IPS-11a (cell line): ENCODE results near the gene MAGIX.
"Not testable (repeated sequence)": the region's sequence is repeated elsewhere in the genome, so short reads cannot be mapped to it uniquely, and the experiment has no call there.

ENCODE experiments used
- H3K4me3 ChIP-seq: one replicate; pipeline ENCODE4 v1.5.1; 2013; ENCODE audit warnings: low read depth, low read length, control low read depth

MAGIX gene

GRCh38 chrX:49162620-49163019, at the start of gene MAGIX:
Gene MAGIX, plus strand, starts transcription at chrX:49162758. Its CDS starts 132 bp downstream, at chrX:49162890.
- peak within 1 kb of the TSS; percentile 37 for H3K4me3 ChIP-seq

GRCh38 chrX:49116076-49116475, 46.5 kb upstream of the MAGIX start:
- no peak overlapping the region for H3K4me3 ChIP-seq

GRCh38 chrX:49116716-49117115, 45.8 kb upstream of the MAGIX start:
- no peak overlapping the region for H3K4me3 ChIP-seq

- H3K4me3 ChIP-seq = no peak overlapping the region
These were observed 45.0 kb upstream of the MAGIX start for GRCh38 chrX:49117581-49117980.

- H3K4me3 ChIP-seq = no peak overlapping the region
These were observed 42.5 kb upstream of the MAGIX start for GRCh38 chrX:49120091-49120490.

- H3K4me3 ChIP-seq = no peak overlapping the region
These were observed 40.1 kb upstream of the MAGIX start for GRCh38 chrX:49122499-49122898.

- H3K4me3 ChIP-seq = not testable (repeated sequence)
These were observed 34.8 kb upstream of the MAGIX start for GRCh38 chrX:49127742-49128258.

- no peak overlapping the region for H3K4me3 ChIP-seq
These were observed 33.1 kb upstream of the MAGIX start for GRCh38 chrX:49129427-49129826.

- H3K4me3 ChIP-seq = not testable (repeated sequence)
These were observed 30.3 kb upstream of the MAGIX start for GRCh38 chrX:49132275-49132674.

GRCh38 chrX:49133759-49134158, 28.8 kb upstream of the MAGIX start:
- no peak overlapping the region for H3K4me3 ChIP-seq

- no peak overlapping the region for H3K4me3 ChIP-seq
These were observed 25.1 kb upstream of the MAGIX start for GRCh38 chrX:49137492-49137891.

- H3K4me3 ChIP-seq = no peak overlapping the region
These were observed 22.8 kb upstream of the MAGIX start for GRCh38 chrX:49139713-49140112.

GRCh38 chrX:49142264-49142663, 20.3 kb upstream of the MAGIX start:
- not testable (repeated sequence) for H3K4me3 ChIP-seq

GRCh38 chrX:49143154-49143553, 19.4 kb upstream of the MAGIX start:
- not testable (repeated sequence) for H3K4me3 ChIP-seq

- H3K4me3 ChIP-seq = no peak overlapping the region
These were observed 15.3 kb upstream of the MAGIX start for GRCh38 chrX:49147282-49147681.

GRCh38 chrX:49147936-49148335, 14.6 kb upstream of the MAGIX start:
- no peak overlapping the region for H3K4me3 ChIP-seq

GRCh38 chrX:49148390-49149100, 14.0 kb upstream of the MAGIX start:
- H3K4me3 ChIP-seq = not testable (repeated sequence)

- H3K4me3 ChIP-seq = not testable (repeated sequence)
These were observed 13.3 kb upstream of the MAGIX start for GRCh38 chrX:49149291-49149690.

- no peak overlapping the region for H3K4me3 ChIP-seq
These were observed 9.1 kb upstream of the MAGIX start for GRCh38 chrX:49153467-49153866.

GRCh38 chrX:49155243-49155899, 7.2 kb upstream of the MAGIX start:
- peak overlapping the region; percentile 18 for H3K4me3 ChIP-seq

GRCh38 chrX:49155900-49156837, 6.4 kb upstream of the MAGIX start:
- H3K4me3 ChIP-seq = peak overlapping the region; percentile 47
